HepG2 (cell line): ENCODE results near the gene UBTD2. TPM values are rescaled to one million over a fixed set of nuclear protein-coding genes. Genes with fewer than 3 reads are reported as not detected.

Source experiments
- AHDC1 ChIP-seq: sonication (generic); formaldehyde crosslinking; IDR thresholded peaks from 2 replicates; pipeline ENCODE4 v1.5.1; 2020; ENCODE audit warnings: mild to moderate bottlenecking, missing genetic modification reagents, borderline replicate concordance
- FIP1L1 ChIP-seq: fragments of 200-400 bp; formaldehyde crosslinking; IDR thresholded peaks from 2 replicates; pipeline ENCODE4 v1.6.1; 2018; ENCODE audit warnings: low read depth, mild to moderate bottlenecking, low read length, moderate library complexity, borderline replicate concordance; ENCODE audit not compliant: insufficient read depth
- MBNL3 ChIP-seq: fragments of 250-450 bp; sonication (Bioruptor Pico); conservative IDR thresholded peaks from 2 replicates; pipeline ENCODE4 v1.8.0; 2022; ENCODE audit warnings: mild to moderate bottlenecking, inconsistent platforms
- MYC ChIP-seq: sonication (generic); formaldehyde crosslinking; IDR thresholded peaks from 2 replicates; pipeline ENCODE4 v1.9.0; 2021; ENCODE audit warnings: missing genetic modification reagents, borderline replicate concordance
- NFATC3 ChIP-seq: sonication (generic); formaldehyde crosslinking; IDR thresholded peaks from 2 replicates; pipeline ENCODE4 v1.5.1; 2020; ENCODE audit warnings: mild to moderate bottlenecking, missing genetic modification reagents
- SMAD3 ChIP-seq: sonication (generic); formaldehyde crosslinking; IDR thresholded peaks from 2 replicates; pipeline ENCODE4 v1.4.0; 2020; ENCODE audit warnings: missing genetic modification reagents
- SRF ChIP-seq: IDR thresholded peaks from 2 replicates; pipeline ENCODE4 v1.6.1; 2011; ENCODE audit warnings: mild to moderate bottlenecking, low read depth, low read length, moderate library complexity
- ZFP1 ChIP-seq: IDR thresholded peaks from 2 replicates; pipeline ENCODE4 v1.6.1; 2016
- polyA plus RNA-seq, 8 experiments: library from polyadenylated mRNA; depleted of rRNA in 3 of 8; stranded (reverse) in 7 of 8; unstranded in 1 of 8; fragments of >200 nt; fragmentation: Illumina TruSeq in 4 of 8; extraction: Trizol in 4 of 8; gene quantifications; 2 replicates each; pipeline versions ENCODE4 v1.2.1 to v1.2.3, GENCODE V29; 2011 to 2016; ENCODE audit warnings: low read depth in 4 of 8, missing spikeins in 1 of 8, mixed read lengths in 1 of 8; ENCODE audit not compliant: insufficient read depth in 1 of 8
- total RNA-seq, 5 experiments: library from RNA; depleted of rRNA; stranded (reverse); fragments of >200 nt; fragmentation: Illumina TruSeq; extraction: Trizol; gene quantifications; 2 replicates each; pipeline ENCODE4 v1.2.3, GENCODE V29; 2016; ENCODE audit warnings: low read depth in 1 of 5
- TF ChIP-seq, protein P1 (sequence below): sonication (generic); formaldehyde crosslinking; IDR thresholded peaks from 2 replicates; pipeline ENCODE4 v1.8.0; 2022; ENCODE audit warnings: mild to moderate bottlenecking, missing genetic modification reagents; ENCODE audit not compliant: insufficient replicate concordance
- TF ChIP-seq, protein P2 (sequence below): sonication (generic); formaldehyde crosslinking; IDR thresholded peaks from 2 replicates; pipeline ENCODE4 v1.4.0; 2020; ENCODE audit warnings: mild to moderate bottlenecking, missing genetic modification reagents
- TF ChIP-seq, protein P3 (sequence below): IDR thresholded peaks from 2 replicates; pipeline ENCODE4 v1.6.1; 2016

The UBTD2 gene
- total and polyA plus RNA-seq, 2 of the 13 experiments (the other 11 are each of a cell fraction or from before 2014, with no cell fraction given) = 15.2 to 24.1 TPM

DNA sequence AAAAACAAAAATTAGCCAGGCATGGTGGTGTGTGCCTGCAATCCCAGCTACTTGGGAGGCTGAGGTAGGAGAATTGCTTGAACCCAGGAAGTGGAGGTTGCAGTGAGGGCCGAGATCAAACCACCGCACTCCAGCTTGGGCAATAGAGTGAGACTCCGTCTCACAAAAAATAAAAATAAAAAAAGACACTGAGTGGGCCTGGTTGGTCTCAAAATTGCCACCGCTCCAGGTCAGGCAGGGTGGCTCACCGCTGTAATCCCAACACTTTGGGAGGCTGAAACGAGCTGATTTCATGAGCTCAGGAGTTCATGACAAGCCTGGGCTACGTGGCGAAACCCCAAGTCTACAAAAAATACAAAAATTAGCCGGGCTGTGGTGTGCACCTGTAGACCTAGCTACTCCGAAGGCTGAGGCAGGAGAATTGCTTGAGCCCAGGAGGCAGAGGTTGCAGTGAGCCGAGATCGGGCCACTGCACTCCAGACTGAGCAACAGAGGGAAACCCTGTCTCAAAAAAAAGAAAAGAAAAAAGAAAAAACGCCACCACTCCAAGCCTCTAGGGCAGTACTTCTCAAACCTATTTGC lies 97.4 kb downstream of the UBTD2 start (continued):
- TF ChIP-seq, protein P1, sequence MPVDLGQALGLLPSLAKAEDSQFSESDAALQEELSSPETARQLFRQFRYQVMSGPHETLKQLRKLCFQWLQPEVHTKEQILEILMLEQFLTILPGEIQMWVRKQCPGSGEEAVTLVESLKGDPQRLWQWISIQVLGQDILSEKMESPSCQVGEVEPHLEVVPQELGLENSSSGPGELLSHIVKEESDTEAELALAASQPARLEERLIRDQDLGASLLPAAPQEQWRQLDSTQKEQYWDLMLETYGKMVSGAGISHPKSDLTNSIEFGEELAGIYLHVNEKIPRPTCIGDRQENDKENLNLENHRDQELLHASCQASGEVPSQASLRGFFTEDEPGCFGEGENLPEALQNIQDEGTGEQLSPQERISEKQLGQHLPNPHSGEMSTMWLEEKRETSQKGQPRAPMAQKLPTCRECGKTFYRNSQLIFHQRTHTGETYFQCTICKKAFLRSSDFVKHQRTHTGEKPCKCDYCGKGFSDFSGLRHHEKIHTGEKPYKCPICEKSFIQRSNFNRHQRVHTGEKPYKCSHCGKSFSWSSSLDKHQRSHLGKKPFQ (CRISPR knock-in tag) = no peak
- TF ChIP-seq MBNL3 (CRISPR knock-in tag) (no peak), AHDC1 (CRISPR knock-in tag) (no peak), SMAD3 (CRISPR knock-in tag) (no peak), NFATC3 (CRISPR knock-in tag) (no peak), FIP1L1 (no peak), MYC (no peak), SRF (no peak), ZFP1 (CRISPR knock-in tag) (no peak)
- TF ChIP-seq, protein P2, sequence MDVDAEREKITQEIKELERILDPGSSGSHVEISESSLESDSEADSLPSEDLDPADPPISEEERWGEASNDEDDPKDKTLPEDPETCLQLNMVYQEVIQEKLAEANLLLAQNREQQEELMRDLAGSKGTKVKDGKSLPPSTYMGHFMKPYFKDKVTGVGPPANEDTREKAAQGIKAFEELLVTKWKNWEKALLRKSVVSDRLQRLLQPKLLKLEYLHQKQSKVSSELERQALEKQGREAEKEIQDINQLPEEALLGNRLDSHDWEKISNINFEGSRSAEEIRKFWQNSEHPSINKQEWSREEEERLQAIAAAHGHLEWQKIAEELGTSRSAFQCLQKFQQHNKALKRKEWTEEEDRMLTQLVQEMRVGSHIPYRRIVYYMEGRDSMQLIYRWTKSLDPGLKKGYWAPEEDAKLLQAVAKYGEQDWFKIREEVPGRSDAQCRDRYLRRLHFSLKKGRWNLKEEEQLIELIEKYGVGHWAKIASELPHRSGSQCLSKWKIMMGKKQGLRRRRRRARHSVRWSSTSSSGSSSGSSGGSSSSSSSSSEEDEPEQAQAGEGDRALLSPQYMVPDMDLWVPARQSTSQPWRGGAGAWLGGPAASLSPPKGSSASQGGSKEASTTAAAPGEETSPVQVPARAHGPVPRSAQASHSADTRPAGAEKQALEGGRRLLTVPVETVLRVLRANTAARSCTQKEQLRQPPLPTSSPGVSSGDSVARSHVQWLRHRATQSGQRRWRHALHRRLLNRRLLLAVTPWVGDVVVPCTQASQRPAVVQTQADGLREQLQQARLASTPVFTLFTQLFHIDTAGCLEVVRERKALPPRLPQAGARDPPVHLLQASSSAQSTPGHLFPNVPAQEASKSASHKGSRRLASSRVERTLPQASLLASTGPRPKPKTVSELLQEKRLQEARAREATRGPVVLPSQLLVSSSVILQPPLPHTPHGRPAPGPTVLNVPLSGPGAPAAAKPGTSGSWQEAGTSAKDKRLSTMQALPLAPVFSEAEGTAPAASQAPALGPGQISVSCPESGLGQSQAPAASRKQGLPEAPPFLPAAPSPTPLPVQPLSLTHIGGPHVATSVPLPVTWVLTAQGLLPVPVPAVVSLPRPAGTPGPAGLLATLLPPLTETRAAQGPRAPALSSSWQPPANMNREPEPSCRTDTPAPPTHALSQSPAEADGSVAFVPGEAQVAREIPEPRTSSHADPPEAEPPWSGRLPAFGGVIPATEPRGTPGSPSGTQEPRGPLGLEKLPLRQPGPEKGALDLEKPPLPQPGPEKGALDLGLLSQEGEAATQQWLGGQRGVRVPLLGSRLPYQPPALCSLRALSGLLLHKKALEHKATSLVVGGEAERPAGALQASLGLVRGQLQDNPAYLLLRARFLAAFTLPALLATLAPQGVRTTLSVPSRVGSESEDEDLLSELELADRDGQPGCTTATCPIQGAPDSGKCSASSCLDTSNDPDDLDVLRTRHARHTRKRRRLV = no peak
- TF ChIP-seq, protein P3, sequence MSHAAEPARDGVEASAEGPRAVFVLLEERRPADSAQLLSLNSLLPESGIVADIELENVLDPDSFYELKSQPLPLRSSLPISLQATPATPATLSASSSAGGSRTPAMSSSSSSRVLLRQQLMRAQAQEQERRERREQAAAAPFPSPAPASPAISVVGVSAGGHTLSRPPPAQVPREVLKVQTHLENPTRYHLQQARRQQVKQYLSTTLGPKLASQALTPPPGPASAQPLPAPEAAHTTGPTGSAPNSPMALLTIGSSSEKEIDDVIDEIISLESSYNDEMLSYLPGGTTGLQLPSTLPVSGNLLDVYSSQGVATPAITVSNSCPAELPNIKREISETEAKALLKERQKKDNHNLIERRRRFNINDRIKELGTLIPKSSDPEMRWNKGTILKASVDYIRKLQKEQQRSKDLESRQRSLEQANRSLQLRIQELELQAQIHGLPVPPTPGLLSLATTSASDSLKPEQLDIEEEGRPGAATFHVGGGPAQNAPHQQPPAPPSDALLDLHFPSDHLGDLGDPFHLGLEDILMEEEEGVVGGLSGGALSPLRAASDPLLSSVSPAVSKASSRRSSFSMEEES (CRISPR knock-in tag) = no peak
